IPS-11a (cell line): ENCODE data around the gene SLC12A9.
"Not testable (repeated sequence)": the region's sequence is repeated elsewhere in the genome, so short reads cannot be mapped to it uniquely, and the experiment has no call there.

Experiments used
- H3K4me3 ChIP-seq: one replicate; pipeline ENCODE4 v1.5.1; 2013; ENCODE audit warnings: low read depth, low read length, control low read depth

Gene SLC12A9, protein sequence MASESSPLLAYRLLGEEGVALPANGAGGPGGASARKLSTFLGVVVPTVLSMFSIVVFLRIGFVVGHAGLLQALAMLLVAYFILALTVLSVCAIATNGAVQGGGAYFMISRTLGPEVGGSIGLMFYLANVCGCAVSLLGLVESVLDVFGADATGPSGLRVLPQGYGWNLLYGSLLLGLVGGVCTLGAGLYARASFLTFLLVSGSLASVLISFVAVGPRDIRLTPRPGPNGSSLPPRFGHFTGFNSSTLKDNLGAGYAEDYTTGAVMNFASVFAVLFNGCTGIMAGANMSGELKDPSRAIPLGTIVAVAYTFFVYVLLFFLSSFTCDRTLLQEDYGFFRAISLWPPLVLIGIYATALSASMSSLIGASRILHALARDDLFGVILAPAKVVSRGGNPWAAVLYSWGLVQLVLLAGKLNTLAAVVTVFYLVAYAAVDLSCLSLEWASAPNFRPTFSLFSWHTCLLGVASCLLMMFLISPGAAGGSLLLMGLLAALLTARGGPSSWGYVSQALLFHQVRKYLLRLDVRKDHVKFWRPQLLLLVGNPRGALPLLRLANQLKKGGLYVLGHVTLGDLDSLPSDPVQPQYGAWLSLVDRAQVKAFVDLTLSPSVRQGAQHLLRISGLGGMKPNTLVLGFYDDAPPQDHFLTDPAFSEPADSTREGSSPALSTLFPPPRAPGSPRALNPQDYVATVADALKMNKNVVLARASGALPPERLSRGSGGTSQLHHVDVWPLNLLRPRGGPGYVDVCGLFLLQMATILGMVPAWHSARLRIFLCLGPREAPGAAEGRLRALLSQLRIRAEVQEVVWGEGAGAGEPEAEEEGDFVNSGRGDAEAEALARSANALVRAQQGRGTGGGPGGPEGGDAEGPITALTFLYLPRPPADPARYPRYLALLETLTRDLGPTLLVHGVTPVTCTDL

GRCh38 chr7:100852048-100852872 lies at the start of gene SLC12A9:
Gene SLC12A9 (plus strand): TSS chr7:100852713. CDS start chr7:100854198, 1,485 bp downstream.
- H3K4me3 ChIP-seq, result peak within 1 kb of the TSS; percentile 66

- H3K4me3 ChIP-seq, result no peak overlapping the region
Observed at GRCh38 chr7:100802951-100803350, 49.6 kb upstream of the SLC12A9 start.

DNA sequence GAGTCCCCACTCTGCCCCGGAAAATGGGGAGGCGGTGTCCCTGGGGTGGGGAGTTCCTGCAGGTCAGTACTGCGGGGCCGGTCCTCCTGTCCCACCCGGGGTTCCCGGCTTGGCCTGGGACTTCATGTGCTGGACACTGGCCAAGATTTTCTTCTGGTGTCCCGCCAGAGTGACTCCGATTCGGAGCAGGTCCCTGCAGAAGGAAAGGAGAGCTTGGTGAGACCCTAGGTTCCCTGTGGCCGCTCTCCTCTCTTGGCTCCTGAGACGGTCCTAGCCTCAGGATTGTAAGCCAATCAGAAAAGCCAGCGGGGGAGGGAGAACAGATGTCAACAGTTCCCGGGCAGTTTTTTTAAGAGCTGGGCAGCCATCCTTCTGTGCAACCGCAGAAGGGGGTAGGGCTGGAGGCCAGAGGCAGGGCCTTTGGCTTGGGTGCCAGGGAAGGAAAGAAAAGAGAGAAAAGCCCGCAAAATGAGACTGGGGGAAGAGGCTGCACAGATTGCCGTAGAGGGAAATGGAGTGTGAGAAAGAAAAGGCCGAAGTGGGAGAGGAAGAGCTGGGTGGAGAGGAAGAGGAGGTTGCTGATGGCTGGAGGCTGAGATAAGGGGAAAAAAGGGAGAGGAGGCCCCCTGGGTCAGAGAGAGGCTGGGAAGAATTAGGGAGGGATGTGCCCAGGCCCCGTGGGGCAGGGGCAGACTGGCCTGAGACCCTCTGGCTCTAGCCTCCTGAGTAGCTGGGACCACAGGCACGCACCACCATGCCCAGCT lies 48.9 kb upstream of the SLC12A9 start:
- no peak overlapping the region for H3K4me3 ChIP-seq

- no peak overlapping the region for H3K4me3 ChIP-seq
Observed at GRCh38 chr7:100804681-100805431, 47.7 kb upstream of the SLC12A9 start.

- H3K4me3 ChIP-seq, result no peak overlapping the region
Observed at GRCh38 chr7:100806276-100806675, 46.2 kb upstream of the SLC12A9 start.

DNA sequence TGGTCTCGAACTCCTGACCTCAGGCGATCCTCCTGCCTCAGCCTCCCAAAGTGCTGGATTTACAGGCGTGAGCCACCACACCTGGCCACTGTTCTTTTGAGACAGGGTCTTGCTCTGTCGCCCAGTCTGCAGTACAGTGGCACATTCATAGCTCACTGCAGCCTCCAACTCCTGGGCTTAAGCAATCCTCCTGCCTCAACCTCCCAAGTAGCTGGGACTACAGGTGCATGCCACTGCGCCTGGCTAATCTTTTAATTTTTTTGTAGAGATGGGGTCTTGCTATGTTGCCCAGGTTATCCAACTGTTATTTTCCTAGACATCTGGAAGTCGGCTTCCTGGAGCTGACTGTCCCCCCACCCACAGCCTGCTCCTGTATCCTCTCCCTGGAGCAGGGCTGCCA lies 45.6 kb upstream of the SLC12A9 start:
- H3K4me3 ChIP-seq, result not testable (repeated sequence)

- H3K4me3 ChIP-seq, result no peak overlapping the region
Observed at GRCh38 chr7:100808354-100808875, 44.1 kb upstream of the SLC12A9 start.

- H3K4me3 ChIP-seq, result no peak overlapping the region
Observed at GRCh38 chr7:100811480-100811879, 41.0 kb upstream of the SLC12A9 start.

GRCh38 chr7:100812729-100813128 lies 39.8 kb upstream of the SLC12A9 start:
- H3K4me3 ChIP-seq, result no peak overlapping the region

DNA sequence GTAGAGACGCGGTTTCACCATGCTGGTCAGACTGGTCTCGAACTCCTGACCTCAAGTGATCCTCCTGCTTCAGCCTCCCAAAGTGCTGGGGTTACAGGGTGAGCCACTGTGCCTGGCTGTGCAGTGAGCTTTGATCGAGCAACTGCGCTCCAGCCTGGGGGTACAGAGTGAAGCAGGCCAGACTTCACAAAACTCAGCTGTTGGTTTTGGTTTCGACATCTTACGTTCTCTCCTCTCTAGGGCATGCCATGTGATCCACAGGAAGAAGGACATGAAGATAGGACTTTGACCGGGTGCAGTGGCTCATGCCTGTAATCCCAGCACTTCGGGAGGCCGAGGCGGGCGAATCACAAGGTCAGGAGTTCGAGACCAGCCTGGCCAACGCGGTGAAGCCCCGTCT lies 36.0 kb upstream of the SLC12A9 start:
- H3K4me3 ChIP-seq, result not testable (repeated sequence)

GRCh38 chr7:100817097-100817496 lies 35.4 kb upstream of the SLC12A9 start:
- no peak overlapping the region for H3K4me3 ChIP-seq

DNA sequence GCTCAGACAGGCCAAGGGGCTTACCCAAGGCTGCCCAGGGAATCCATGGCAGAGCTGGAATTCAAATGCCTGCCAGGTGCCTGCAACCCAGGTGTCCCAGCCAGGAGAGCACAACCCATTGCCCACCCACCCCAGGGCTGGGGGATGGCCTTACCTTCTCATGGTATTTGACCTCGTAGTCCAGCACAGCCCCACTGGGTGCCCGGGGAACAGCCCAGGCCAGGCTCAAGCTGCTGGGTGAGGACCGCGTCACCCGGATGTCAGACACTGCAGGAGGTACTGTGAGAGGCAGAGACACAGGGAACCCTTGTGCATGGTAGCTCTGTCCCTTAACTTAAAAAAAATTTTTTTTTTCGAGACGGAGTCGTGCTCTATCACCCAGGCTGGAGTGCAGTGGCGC lies 34.1 kb upstream of the SLC12A9 start:
- no peak overlapping the region for H3K4me3 ChIP-seq

DNA sequence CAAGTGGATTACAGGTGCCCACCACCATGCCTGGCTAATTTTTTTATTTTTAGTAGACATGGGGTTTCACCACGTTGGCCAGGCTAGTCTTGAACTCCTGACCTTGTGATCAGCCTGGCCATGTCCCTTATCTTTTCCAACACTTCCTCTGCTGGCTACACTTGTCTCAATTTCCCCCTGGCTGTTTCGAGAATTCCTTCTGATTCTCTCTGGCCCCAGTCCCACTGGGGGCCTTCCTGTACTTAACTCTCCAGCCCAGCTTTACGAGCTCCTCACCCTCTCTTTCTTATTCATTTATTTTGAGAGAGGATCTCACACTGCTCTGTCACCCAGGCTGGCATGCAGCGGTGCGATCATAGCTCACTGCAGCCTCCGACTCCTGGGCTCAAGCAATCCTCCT lies 33.7 kb upstream of the SLC12A9 start:
- H3K4me3 ChIP-seq, result no peak overlapping the region

DNA sequence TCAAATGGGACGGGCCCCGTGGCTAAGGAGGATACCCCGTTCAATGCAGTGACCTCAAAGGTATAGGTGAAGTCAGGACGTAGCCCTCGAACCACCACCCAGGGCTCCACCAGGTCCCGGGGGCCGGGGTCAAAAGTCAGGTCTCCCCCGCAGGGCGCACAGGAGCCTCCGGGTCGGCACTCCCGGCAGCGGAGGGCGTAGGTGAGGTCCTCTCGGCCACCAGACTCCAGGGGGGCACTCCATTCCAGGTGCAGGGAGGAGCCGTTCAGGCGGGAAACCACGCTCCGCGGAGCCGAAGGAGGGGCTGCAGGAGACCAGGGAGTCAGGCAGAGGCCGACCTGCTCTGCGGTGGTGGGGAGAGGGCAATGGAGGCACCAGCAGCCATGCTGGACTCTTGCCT lies 32.9 kb upstream of the SLC12A9 start:
- H3K4me3 ChIP-seq, result no peak overlapping the region

GRCh38 chr7:100822236-100823139 lies 30.0 kb upstream of the SLC12A9 start:
- H3K4me3 ChIP-seq, result no peak overlapping the region

DNA sequence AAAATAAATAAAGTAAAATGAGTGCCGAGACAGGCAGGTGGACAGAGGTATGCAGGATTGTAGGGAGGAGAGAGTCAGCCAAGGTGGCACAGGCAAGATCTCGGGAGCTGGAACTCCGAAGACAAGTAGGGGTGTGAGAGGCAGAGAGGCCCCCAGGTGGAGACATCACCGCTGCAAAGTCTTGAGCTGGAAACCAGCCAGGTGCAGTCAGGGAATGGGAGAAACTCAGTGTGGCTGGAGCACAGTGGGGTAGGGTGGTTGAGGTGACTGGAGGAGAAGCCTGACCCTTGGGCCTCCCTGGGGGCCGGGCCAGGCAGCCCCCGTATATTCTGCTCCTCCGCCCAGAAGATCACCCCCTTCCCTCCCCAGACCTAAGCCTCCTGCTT lies 29.4 kb upstream of the SLC12A9 start:
- H3K4me3 ChIP-seq, result no peak overlapping the region

DNA sequence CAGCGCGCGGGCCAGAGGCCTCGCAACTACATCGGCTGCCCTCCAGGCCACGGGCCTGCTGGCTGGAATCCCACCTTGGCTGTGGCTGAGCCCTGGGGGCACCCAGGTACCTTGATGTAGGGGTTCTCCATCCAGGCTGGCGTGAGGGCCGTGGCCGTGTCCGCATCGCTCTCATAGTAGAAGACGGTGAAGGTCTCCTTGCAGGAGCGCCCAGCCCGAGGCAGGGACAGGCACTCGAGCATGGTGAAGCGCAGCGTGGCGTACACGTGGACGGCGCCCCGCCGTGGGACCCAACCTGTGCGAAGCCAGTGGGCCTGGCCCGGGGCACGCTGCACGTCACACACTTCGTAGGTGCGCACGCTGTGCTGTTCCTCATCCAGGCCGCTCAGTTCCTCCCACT lies 29.0 kb upstream of the SLC12A9 start:
- H3K4me3 ChIP-seq, result no peak overlapping the region

DNA sequence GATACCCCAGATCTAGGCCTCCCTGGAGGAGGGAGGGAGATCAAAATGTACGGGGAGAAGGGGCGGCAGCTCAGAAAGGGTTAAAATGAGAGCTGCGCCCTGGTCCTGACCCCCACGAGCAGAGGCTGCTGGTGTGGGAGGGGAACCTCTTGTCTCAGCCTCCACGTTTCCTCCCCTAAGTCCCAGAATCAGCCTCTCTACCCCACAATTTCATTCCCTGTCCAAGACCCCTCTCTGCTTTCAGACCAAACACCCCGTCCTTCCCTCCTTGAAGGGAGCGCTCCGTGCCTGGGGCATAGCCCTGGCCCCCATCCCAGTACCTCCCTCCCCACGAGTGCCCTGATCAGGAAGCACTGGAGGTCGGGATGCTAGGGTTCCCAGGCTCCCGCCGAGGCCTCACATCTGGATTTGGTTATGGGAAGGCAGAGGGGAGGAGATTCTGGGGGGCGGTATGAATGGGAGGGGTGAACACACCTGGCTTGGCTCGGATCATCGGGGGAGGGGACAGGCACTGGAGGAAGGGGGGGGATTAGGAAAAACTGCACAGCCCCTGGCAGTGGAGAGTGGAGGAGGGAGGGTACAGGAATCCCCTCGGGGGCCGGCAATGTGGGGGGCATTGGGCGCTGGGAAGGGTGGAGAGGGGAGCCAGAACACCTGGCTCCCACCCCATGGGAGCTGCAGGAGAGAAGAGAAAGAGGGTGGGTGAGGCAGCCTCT lies 27.9 kb upstream of the SLC12A9 start:
- H3K4me3 ChIP-seq, result no peak overlapping the region
